Activated T-helper 9 cell treated with anti-CD3 and anti-CD28 coated beads, Interleukin-2, amount 50 U/mL, for 16 hours (primary cell): ENCODE results near the gene CEACAM1.
"Not testable (repeated sequence)": the region's sequence is repeated elsewhere in the genome, so short reads cannot be mapped to it uniquely, and the experiment has no call there.

Experiments
- DNase-seq: peaks from one replicate; pipeline ENCODE4 v3.0.0-alpha.2; 2020; ENCODE audit warnings: low read depth

CEACAM1 gene

GRCh38 chr19:42528354-42529247 lies at the start of gene CEACAM1:
TSS of gene CEACAM1 (minus strand) at chr19:42528481. CDS start at chr19:42528374, 107 bp downstream.
- DNase-seq: peak; percentile 16

DNA sequence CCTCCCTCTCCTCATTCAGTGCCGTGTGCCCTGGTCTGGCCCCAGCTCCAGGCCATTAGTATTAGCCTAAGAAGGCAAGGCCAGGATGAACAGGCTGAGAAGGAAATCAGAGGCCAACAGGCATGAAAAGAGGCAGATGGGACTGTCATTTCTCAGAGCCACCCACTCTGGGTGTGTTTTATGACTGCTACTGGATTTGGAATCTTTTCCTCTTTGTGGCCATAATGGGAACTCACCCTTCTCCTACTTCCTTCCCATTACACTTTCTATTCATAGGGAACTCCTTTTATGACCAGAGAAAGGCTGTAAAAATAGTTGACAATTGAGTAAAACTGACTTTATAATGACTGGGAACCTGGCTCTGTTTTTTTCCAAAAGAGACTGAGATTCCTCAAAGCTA lies 48.7 kb upstream of the CEACAM1 start:
- DNase-seq: no peak

DNA sequence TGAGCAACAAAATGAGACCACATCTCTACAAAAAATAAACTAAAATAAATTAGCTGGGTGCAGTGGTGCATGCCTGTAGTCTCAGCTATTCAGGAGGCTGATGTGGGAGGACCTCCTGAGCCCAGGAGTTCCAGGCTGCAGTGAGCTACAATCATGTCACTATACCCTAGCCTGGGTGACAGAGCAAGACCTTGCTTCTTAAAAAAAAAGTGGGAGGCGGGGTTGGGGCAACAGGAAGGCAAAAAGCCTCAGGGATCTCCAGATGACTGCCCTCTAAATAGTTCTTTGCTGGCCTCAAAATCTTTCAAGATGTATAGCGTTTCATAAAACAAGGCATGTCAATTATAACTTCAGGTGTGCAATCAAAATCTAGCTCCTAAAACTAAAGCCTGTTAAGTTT lies 48.0 kb upstream of the CEACAM1 start:
- no peak for DNase-seq

- no peak for DNase-seq
Measured at GRCh38 chr19:42573642-42574041, 45.4 kb upstream of the CEACAM1 start.

DNA sequence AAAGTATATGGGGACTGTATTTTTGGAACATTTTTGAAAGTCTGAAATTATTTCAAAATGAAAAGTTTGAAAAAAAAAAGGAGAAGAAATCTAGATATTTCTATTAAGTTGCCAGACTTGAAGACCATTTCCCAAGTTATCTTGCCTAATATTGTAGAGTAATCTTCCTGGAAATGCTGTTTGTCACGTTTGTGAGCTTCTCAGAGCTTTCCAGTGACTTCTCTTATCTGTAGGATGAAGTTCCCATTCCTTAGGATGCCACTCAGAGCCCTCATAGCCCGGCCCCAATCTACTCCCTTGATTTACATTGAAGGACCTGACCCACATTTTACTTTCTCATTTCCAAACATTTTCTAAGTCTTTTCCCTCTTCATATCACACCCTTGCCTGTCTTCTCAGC lies 42.8 kb upstream of the CEACAM1 start:
- no peak for DNase-seq

- DNase-seq: no peak
Measured at GRCh38 chr19:42569193-42569592, 40.9 kb upstream of the CEACAM1 start.

GRCh38 chr19:42568006-42568405 lies 39.7 kb upstream of the CEACAM1 start:
- DNase-seq: no peak

GRCh38 chr19:42567567-42567966 lies 39.3 kb upstream of the CEACAM1 start:
- no peak for DNase-seq

- DNase-seq: no peak
Measured at GRCh38 chr19:42563352-42564210, 35.3 kb upstream of the CEACAM1 start.

- DNase-seq: no peak
Measured at GRCh38 chr19:42561512-42561911, 33.2 kb upstream of the CEACAM1 start.

DNA sequence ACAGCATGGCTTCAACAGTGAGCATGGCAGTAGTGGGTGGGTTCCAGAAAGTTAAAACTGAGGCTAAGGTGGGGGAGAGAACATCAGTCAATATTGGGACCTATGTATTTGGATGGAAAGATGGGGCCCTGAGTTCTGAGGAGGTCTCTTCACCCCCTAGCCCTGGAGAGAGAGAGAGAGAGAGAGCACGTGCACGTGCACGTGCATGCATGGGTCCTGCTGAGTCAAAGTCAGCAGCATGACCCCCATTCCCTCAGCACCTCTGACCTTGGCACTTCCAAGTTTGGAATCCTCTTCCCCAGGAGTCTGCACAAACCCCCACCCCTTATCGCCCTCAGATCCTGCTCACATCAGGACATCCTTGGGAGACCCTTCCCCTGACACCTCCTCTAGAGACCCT lies 32.5 kb upstream of the CEACAM1 start:
- no peak for DNase-seq

DNA sequence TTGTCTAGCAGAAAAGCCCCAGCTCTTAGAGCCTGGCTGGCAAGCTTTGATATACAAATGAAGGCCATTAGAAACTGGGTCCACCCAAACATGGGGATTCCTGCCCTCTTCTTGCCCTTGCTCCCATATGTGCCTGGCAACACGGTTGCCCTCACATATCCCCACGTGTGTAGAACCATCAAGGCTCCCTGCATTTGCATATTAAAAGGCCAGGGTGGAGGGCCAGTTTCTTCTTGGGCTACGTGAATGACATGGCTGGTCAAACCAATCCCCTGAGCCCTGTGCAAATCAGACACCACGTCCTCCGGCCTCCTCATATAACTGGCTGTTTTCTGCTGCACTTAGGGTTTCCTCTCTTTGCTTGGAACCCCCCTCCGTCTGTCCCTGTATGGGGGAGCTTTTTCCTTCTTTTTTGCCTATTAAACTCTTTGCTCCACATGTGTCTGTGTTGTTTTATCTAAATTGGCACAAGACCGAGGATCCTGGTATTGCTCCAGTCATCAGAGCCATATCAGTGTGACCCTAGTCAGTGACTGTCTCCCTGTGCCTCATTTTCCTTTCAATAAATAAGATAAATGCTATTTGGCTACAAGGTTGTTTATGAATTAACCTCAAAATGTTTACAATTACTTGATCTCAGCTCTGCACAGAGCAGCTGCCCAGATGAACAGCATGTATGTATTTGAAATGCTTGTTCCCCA lies 30.3 kb upstream of the CEACAM1 start:
- no peak for DNase-seq

DNA sequence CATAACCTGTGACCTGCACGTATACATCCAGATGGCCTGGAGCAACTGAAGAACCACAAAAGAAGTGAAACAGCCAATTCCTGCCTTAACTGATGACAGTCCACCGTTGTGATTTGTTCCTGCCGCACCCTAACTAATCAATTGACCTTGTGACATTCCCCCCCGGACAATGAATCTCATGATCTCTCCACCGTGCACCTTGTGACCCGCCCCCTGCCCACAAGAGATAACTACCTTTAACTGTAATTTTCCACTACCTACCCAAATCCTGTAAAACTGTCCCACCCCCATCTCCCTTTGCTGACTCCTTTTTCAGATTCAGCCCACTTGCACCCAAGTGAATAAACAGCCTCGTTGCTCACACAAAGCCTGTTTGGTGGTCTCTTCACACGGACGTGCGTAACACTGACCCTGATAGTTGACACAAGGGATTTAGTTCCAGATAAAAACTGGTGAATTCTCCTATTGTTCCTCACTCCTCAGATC lies 29.1 kb upstream of the CEACAM1 start:
- DNase-seq: not testable (repeated sequence)

- DNase-seq: no peak
Measured at GRCh38 chr19:42555801-42556200, 27.5 kb upstream of the CEACAM1 start.

DNA sequence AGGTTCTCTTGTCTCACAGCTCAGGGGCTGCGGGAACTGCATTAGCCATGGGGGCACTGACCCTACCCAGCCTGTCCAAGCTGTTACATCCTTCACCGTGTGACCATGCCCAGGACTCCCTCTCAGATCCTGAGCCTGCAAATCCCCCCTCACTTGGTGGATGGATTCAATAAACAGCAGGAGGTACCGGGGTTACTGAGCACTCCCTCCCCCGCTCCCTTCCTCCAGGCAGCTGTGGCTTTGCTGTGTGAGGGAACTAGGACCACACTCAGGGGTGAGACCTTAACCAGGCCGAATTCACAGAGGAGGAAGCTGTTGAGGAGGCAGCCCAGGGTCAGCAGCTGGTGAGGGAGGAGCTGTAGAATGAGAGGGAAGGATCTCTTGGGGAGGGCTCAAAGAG lies 27.0 kb upstream of the CEACAM1 start:
- no peak for DNase-seq

GRCh38 chr19:42554046-42554575 lies 25.8 kb upstream of the CEACAM1 start:
- DNase-seq: no peak

DNA sequence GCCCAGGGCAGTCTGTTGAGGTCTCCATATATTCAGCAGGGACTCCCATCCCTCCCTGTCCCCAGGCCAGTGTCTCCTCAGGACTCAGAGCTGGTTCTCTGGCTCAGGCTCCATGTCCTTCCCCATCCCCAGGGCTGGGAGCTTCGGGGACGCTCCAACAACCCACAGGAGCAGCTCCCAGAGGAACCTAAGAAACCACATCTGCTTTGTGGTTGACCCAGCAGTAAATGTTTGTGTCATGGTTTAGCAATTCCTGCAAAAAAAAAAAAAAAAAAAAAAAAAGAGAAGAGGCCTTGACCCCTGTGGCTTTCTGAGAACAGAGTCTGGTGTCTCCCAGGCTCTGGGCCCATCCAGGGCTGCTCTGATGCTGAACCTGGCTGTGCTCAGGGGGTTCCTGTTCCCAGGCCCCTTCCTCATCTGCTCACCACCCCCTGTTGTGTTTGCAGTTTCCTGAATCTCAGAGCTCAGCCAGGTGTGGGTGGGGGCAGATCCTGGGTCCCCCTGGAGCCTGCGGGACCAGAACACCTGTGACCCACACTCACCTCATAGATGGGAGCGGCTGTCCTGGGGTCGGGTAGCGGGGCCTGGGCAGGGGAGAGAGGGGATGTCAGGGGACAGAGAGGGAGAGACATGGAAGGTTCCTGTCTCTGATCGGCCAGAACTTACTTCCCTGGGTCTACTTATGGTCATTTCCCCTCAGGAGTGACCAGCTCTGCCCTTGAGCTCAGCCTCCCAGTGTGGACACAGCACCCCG lies 25.2 kb upstream of the CEACAM1 start:
- DNase-seq: no peak

DNA sequence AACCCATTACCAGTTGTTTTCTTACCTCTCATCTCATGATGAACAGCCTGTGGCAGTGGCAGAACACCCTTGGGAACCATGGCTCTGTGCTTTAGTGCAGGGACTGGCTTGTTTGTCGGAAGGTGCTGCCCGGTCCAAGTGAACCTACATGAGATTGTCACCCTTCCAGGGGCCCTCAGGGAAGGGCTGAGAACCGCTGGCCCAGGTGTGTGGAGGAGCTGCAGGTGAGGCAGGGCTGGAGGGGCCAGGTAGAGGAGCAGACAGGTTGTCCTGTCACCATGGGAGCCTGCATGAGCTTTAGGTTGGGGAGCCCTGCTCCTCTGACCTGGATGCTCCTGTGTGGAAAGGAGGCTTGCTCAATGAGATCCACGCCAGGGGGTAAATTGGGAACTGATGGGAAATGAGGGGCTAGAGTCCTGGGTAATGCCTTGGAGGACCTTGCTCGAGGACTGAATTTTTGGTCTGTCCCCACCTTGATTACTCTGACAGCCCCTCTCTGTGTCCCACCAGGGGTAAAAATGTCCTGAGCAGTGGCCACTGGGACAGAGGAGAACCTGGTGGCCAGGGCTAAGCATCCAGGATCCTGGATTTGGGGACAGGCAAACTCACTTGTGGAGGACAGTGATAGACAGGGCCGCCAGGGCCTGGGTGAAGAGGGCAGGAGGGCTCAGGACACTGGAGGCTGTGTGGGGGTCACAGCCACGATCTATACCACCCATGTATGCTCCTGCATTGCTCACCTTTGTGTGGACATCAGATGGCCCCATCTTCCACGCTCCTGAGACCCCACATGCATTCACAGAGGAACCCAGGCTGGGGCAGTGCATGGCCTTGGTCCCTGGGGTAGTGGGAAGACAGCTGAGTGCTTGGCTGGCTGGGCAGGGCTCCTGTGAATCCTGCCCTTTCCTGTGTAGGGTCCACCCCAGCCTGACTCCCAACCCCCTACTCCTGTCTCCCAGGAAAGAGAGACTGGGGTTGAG lies 24.1 kb upstream of the CEACAM1 start:
- no peak for DNase-seq

- not testable (repeated sequence) for DNase-seq
Measured at GRCh38 chr19:42550521-42550920, 22.2 kb upstream of the CEACAM1 start.

DNA sequence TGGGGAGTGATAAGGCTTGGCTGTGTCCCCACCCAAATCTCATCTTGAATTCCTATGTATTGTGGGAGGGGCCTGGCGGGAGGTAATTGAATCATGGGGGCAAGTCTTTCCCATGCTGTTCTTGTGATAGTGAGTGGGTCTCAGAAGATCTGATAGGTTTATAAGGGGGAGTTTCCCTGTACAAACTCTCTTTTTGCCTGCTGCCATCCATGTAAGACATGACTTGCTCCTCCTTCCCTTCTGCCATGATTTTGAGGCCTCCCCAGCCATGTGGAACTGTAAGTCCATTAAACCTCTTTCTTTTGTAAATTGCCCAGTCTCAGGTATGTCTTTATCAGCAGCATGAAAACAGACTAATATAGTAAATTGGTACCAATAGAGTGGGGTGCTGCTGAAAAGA lies 20.8 kb upstream of the CEACAM1 start:
- not testable (repeated sequence) for DNase-seq
